IPS-NIHi11 (cell line): ENCODE measurements around the gene FEM1A.
"Not testable (repeated sequence)": the region's sequence is repeated elsewhere in the genome, so short reads cannot be mapped to it uniquely, and the experiment has no call there.

Source experiments
- DNase-seq: peaks from one replicate; pipeline ENCODE4 v3.0.0; 2012; ENCODE audit warnings: mixed read lengths, low spot score

The FEM1A gene

GRCh38 chr19:4773047-4773640 lies 18.4 kb upstream of the FEM1A start:
- no peak for DNase-seq

GRCh38 chr19:4774136-4774535 lies 17.4 kb upstream of the FEM1A start:
- no peak for DNase-seq

GRCh38 chr19:4775627-4776152 lies 15.8 kb upstream of the FEM1A start:
- no peak for DNase-seq

- DNase-seq, result peak; percentile 41
These were observed 14.9 kb upstream of the FEM1A start for GRCh38 chr19:4776436-4777211.

- not testable (repeated sequence) for DNase-seq
These were observed 13.4 kb upstream of the FEM1A start for GRCh38 chr19:4778124-4778523.

- no peak for DNase-seq
These were observed 10.7 kb upstream of the FEM1A start for GRCh38 chr19:4780860-4781259.

- no peak for DNase-seq
These were observed 9.7 kb upstream of the FEM1A start for GRCh38 chr19:4781801-4782200.

- DNase-seq, result not testable (repeated sequence)
These were observed 5.0 kb upstream of the FEM1A start for GRCh38 chr19:4786412-4787016.

- DNase-seq, result not testable (repeated sequence)
These were observed 708 bp downstream of the FEM1A start for GRCh38 chr19:4792019-4792865.

GRCh38 chr19:4792866-4793195 lies 1.3 kb downstream of the FEM1A start:
- DNase-seq, result not testable (repeated sequence)

- not testable (repeated sequence) for DNase-seq
These were observed 1.7 kb downstream of the FEM1A start for GRCh38 chr19:4793278-4793677.

- DNase-seq, result no peak
These were observed 3.4 kb downstream of the FEM1A start for GRCh38 chr19:4794971-4795370.

GRCh38 chr19:4795400-4795799 lies 3.9 kb downstream of the FEM1A start:
- DNase-seq, result no peak

GRCh38 chr19:4800591-4801081 lies 9.1 kb downstream of the FEM1A start:
- no peak for DNase-seq

GRCh38 chr19:4801085-4801619 lies 9.6 kb downstream of the FEM1A start:
- no peak for DNase-seq

- DNase-seq, result no peak
These were observed 11.2 kb downstream of the FEM1A start for GRCh38 chr19:4802711-4803110.

GRCh38 chr19:4803736-4804695 lies 12.5 kb downstream of the FEM1A start:
- DNase-seq, result peak; percentile 86

- DNase-seq, result not testable (repeated sequence)
These were observed 13.6 kb downstream of the FEM1A start for GRCh38 chr19:4805140-4805539.

- DNase-seq, result no peak
These were observed 14.8 kb downstream of the FEM1A start for GRCh38 chr19:4806384-4806783.

GRCh38 chr19:4807188-4807587 lies 15.7 kb downstream of the FEM1A start:
- no peak for DNase-seq
